ENCODE data around the gene MALSU1. TPM values are rescaled to one million over a fixed set of nuclear protein-coding genes. Genes with fewer than 3 reads are reported as not detected.

Gene MALSU1
- polyA plus RNA-seq, 1 of the 3 experiments (the other 2 are of a cell fraction) = 102 TPM

DNA sequence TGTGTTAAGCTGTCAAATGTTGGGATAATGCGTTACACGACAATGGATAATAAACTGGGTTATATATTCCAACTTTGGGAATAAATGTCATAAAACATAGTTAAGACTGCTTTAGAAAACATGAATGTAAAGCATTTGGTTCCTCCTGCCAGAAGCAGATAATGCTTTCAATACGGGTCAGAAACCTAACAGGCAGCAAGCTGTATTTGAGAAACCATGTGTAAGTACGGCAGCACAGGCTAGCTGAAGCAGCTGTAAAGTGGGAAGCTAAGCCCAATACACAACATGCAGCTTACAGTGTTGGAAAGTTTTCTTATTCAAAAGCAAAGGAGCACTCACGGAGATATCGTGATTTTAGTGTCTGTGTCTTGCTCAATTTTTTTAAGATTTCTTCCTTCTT is 46.5 kb downstream of the MALSU1 start:
- POLR2A ChIA-PET = no interaction called here
- peaks cover 25 to 55% of the 10 kb centered on the region in 2 experiments for H3K4me1 ChIP-seq (ENCODE audit: control insufficient read depth in 1 of 2, insufficient read depth in 2 of 2, low read depth in 1 of 2, low read length in 1 of 2)
- H3K79me2 ChIP-seq (ENCODE audit: insufficient read depth) = peaks cover 40% of the 10 kb centered on the region
- H4K20me1 ChIP-seq (ENCODE audit: insufficient read depth) = peaks cover 5% of the 10 kb centered on the region
- no peak overlapping the region for H3K4me3 ChIP-seq (ENCODE audit: low read depth in 2 of 2, low read length in 1 of 2)
- H3K9me3 ChIP-seq = no peaks in the 10 kb centered on the region
- no peak overlapping the region for H2AFZ ChIP-seq (ENCODE audit: low read depth)
- H3K9ac ChIP-seq = no peak overlapping the region
- no peaks in the 10 kb centered on the region for H3K27me3 ChIP-seq (ENCODE audit: insufficient read depth)
- no peaks in the 10 kb centered on the region for H3K9me2 ChIP-seq
- CTCF ChIA-PET = interaction anchor here (0.7 to 1.1 kb wide), 4 partner anchors 10 to 259 kb away, joined by 3 to 5 read pairs (median 3); no protein-coding TSS in a partner anchor
- TF ChIP-seq TCF12 (IDR thresholded peaks at IDR 0.05) (no peak), NFIC (IDR thresholded peaks at IDR 0.05; ENCODE audit: borderline replicate concordance) (no peak), EP300 (IDR thresholded peaks at IDR 0.05; ENCODE audit: borderline replicate concordance in 1 of 2, low read depth in 1 of 2, low read length in 1 of 2) (no peak), GABPA (IDR thresholded peaks at IDR 0.05; ENCODE audit: low read depth) (no peak), ELF1 (IDR thresholded peaks at IDR 0.05) (no peak), CHD2 (IDR thresholded peaks at IDR 0.05; ENCODE audit: low read length, partially characterized antibody) (no peak), FOSL2 (IDR thresholded peaks at IDR 0.05; ENCODE audit: borderline replicate concordance, low read depth) (no peak), NRF1 (IDR thresholded peaks at IDR 0.05; ENCODE audit: low read depth, low read length) (no peak), FOXJ3 (CRISPR knock-in tag; IDR thresholded peaks at IDR 0.05) (no peak), RAD21 (IDR thresholded peaks at IDR 0.05; ENCODE audit: low read length) (no peak), RCOR1 (IDR thresholded peaks at IDR 0.05; ENCODE audit: low read length) (no peak), TEAD4 (IDR thresholded peaks at IDR 0.05; ENCODE audit: borderline replicate concordance, insufficient read depth) (no peak), POLR2AphosphoS5 (IDR thresholded peaks at IDR 0.05; ENCODE audit: low read depth, low read length) (no peak), MXI1 (IDR thresholded peaks at IDR 0.05; ENCODE audit: low read depth, low read length) (no peak)
- TF ChIP-seq, protein P1, sequence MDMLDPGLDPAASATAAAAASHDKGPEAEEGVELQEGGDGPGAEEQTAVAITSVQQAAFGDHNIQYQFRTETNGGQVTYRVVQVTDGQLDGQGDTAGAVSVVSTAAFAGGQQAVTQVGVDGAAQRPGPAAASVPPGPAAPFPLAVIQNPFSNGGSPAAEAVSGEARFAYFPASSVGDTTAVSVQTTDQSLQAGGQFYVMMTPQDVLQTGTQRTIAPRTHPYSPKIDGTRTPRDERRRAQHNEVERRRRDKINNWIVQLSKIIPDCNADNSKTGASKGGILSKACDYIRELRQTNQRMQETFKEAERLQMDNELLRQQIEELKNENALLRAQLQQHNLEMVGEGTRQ (IDR thresholded peaks at IDR 0.05; ENCODE audit: borderline replicate concordance, low read depth, low read length) = no peak
- TF ChIP-seq, protein P2, sequence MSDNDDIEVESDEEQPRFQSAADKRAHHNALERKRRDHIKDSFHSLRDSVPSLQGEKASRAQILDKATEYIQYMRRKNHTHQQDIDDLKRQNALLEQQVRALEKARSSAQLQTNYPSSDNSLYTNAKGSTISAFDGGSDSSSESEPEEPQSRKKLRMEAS (IDR thresholded peaks at IDR 0.05; ENCODE audit: low read depth) = no peak
- 97% methylated on average over 6 of the region's 6 CpGs for WGBS (ENCODE audit: low lambda C conversion rate)
- peaks cover 61 to 69% of the 10 kb centered on the region in 2 experiments for H3K36me3 ChIP-seq (replicated peaks in 1 of 2; ENCODE audit: control insufficient read depth in 1 of 2, insufficient read depth in 2 of 2, low read length in 1 of 2)
- H3F3A ChIP-seq (replicated peaks; ENCODE audit: insufficient read depth) = peaks cover 41% of the 10 kb centered on the region
- no peak for DNase-seq
- peak overlapping the region; percentile 66; the same call in 1 of the 2 replicates for H3K4me2 ChIP-seq
- no peak overlapping the region for H3K27ac ChIP-seq (ENCODE audit: low read depth in 2 of 2, low read length in 1 of 2)

DNA sequence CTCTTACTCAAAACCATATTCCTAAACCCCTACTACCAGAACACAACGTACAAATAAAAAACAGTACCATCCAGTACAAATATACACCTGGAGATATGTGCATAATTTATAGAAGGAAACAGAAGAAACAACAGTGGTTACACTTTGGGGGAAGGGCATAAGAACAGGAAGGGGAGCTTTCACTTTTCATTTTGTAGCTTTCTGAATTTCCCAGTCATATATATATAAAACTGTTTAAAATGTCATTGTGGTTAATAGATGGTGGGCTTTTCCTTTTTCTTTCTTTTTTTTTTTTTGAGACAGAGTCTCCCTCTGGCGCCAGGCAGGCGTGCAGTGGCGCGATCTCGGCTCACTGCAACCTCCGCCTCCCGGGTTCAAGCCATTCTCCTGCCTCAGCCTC is 47.2 kb downstream of the MALSU1 start:
- no peak overlapping the region for H3K9ac ChIP-seq
- DNase-seq = no peak
- peaks cover 53 to 65% of the 10 kb centered on the region in 2 experiments for H3K36me3 ChIP-seq (replicated peaks in 1 of 2; ENCODE audit: control insufficient read depth in 1 of 2, insufficient read depth in 2 of 2, low read length in 1 of 2)
- peaks cover 48% of the 10 kb centered on the region for H3F3A ChIP-seq (replicated peaks; ENCODE audit: insufficient read depth)
- H3K4me2 ChIP-seq = peak overlapping the region; percentile 66
- ChIA-PET CTCF (interaction anchor here (0.7 to 1.0 kb wide), 3 partner anchors 11 to 260 kb away, joined by 3 to 5 read pairs (median 3); no protein-coding TSS in a partner anchor), POLR2A (no interaction called here)
- H3K4me3 ChIP-seq (ENCODE audit: low read depth in 2 of 2, low read length in 1 of 2) = no peak overlapping the region; a peak in 1 of 4 replicates
- WGBS (ENCODE audit: low lambda C conversion rate) = 97% methylated on average over 8 of the region's 8 CpGs
- peaks cover 42% of the 10 kb centered on the region for H3K79me2 ChIP-seq (ENCODE audit: insufficient read depth)
- H3K27me3 ChIP-seq (ENCODE audit: insufficient read depth) = no peaks in the 10 kb centered on the region
- H4K20me1 ChIP-seq (ENCODE audit: insufficient read depth) = peaks cover 5% of the 10 kb centered on the region
- H3K27ac ChIP-seq (ENCODE audit: low read depth in 2 of 2, low read length in 1 of 2) = peak overlapping the region in 1 of 2 experiments; percentile 89; a peak in 2 of 4 replicates
- H2AFZ ChIP-seq (ENCODE audit: low read depth) = no peak overlapping the region
- H3K4me1 ChIP-seq (ENCODE audit: control insufficient read depth in 1 of 2, insufficient read depth in 2 of 2, low read depth in 1 of 2, low read length in 1 of 2) = peaks cover 25 to 62% of the 10 kb centered on the region in 2 experiments
- H3K9me3 ChIP-seq = no peaks in the 10 kb centered on the region
- H3K9me2 ChIP-seq = no peaks in the 10 kb centered on the region
- TF ChIP-seq, protein P3, sequence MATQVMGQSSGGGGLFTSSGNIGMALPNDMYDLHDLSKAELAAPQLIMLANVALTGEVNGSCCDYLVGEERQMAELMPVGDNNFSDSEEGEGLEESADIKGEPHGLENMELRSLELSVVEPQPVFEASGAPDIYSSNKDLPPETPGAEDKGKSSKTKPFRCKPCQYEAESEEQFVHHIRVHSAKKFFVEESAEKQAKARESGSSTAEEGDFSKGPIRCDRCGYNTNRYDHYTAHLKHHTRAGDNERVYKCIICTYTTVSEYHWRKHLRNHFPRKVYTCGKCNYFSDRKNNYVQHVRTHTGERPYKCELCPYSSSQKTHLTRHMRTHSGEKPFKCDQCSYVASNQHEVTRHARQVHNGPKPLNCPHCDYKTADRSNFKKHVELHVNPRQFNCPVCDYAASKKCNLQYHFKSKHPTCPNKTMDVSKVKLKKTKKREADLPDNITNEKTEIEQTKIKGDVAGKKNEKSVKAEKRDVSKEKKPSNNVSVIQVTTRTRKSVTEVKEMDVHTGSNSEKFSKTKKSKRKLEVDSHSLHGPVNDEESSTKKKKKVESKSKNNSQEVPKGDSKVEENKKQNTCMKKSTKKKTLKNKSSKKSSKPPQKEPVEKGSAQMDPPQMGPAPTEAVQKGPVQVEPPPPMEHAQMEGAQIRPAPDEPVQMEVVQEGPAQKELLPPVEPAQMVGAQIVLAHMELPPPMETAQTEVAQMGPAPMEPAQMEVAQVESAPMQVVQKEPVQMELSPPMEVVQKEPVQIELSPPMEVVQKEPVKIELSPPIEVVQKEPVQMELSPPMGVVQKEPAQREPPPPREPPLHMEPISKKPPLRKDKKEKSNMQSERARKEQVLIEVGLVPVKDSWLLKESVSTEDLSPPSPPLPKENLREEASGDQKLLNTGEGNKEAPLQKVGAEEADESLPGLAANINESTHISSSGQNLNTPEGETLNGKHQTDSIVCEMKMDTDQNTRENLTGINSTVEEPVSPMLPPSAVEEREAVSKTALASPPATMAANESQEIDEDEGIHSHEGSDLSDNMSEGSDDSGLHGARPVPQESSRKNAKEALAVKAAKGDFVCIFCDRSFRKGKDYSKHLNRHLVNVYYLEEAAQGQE (IDR thresholded peaks at IDR 0.05; ENCODE audit: low read depth, low read length) = no peak
- no peak for TF ChIP-seq RFX5 (IDR thresholded peaks at IDR 0.05; ENCODE audit: low read length)
- no peak for TF ChIP-seq POLR2AphosphoS5 (IDR thresholded peaks at IDR 0.05; ENCODE audit: low read depth, low read length)
- TF ChIP-seq, protein P1 (IDR thresholded peaks at IDR 0.05; ENCODE audit: borderline replicate concordance, low read depth, low read length) = no peak
- TF ChIP-seq, protein P4, sequence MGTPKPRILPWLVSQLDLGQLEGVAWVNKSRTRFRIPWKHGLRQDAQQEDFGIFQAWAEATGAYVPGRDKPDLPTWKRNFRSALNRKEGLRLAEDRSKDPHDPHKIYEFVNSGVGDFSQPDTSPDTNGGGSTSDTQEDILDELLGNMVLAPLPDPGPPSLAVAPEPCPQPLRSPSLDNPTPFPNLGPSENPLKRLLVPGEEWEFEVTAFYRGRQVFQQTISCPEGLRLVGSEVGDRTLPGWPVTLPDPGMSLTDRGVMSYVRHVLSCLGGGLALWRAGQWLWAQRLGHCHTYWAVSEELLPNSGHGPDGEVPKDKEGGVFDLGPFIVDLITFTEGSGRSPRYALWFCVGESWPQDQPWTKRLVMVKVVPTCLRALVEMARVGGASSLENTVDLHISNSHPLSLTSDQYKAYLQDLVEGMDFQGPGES (IDR thresholded peaks at IDR 0.05; ENCODE audit: low read depth, low read length) = no peak
- no peak for TF ChIP-seq TEAD4 (IDR thresholded peaks at IDR 0.05; ENCODE audit: borderline replicate concordance, insufficient read depth)
- TF ChIP-seq NFIC (IDR thresholded peaks at IDR 0.05; ENCODE audit: borderline replicate concordance) = no peak
- TF ChIP-seq, protein P5, sequence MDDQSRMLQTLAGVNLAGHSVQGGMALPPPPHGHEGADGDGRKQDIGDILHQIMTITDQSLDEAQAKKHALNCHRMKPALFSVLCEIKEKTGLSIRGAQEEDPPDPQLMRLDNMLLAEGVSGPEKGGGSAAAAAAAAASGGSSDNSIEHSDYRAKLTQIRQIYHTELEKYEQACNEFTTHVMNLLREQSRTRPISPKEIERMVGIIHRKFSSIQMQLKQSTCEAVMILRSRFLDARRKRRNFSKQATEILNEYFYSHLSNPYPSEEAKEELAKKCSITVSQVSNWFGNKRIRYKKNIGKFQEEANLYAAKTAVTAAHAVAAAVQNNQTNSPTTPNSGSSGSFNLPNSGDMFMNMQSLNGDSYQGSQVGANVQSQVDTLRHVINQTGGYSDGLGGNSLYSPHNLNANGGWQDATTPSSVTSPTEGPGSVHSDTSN (IDR thresholded peaks at IDR 0.05) = no peak
- TF ChIP-seq NRF1 (IDR thresholded peaks at IDR 0.05; ENCODE audit: low read depth, low read length) = no peak
- TF ChIP-seq GABPA (IDR thresholded peaks at IDR 0.05; ENCODE audit: low read depth) = no peak
